Ovary (tissue), 3 donors: ENCODE results near the gene MBD3L3.

Experiments used
- CTCF ChIP-seq, 3 donors: fragments of 450-650 bp in 2 of 3; fragments of 200-600 bp in 1 of 3; IDR thresholded peaks; one replicate each; pipeline versions ENCODE4 v1.5.1 to v1.8.0; 2016 to 2022; ENCODE audit warnings: antibody characterized with exemption in 3 of 3, mild to moderate bottlenecking in 1 of 3
- EP300 ChIP-seq: sonication (generic); formaldehyde crosslinking; IDR thresholded peaks from one replicate; pipeline ENCODE4 v1.6.1; 2017; ENCODE audit warnings: antibody characterized with exemption
- donor health status: DM: no; HTN: no; CAD: no.

GRCh38 chr19:7063764-7064418 lies 5.4 kb upstream of the MBD3L3 start:
- TF ChIP-seq EP300 = no peak
- TF ChIP-seq CTCF (IDR thresholded peaks at IDR 0.05) = no peak
